ENCODE results near the gene PCDHGB1.
"Not testable (repeated sequence)": the region's sequence is repeated elsewhere in the genome, so short reads cannot be mapped to it uniquely, and the experiment has no call there.

The PCDHGB1 gene

GRCh38 chr5:141384471-141385267, 34.8 kb downstream of the PCDHGB1 start:
- no peak for DNase-seq

GRCh38 chr5:141387557-141388311, 37.8 kb downstream of the PCDHGB1 start, which contains the start of gene PCDHGB4:
TSS of gene PCDHGB4 (plus strand) at chr5:141387698. CDS start at chr5:141387885, 187 bp downstream.
- peak; percentile 24 for DNase-seq

- DNase-seq = no peak
These were observed 38.8 kb downstream of the PCDHGB1 start for GRCh38 chr5:141388661-141389060.

GRCh38 chr5:141389153-141390042, 39.5 kb downstream of the PCDHGB1 start:
- DNase-seq = no peak

- DNase-seq = no peak
These were observed 42.7 kb downstream of the PCDHGB1 start, which contains the start of gene PCDHGA8 for GRCh38 chr5:141392429-141393198. TSS of gene PCDHGA8 (plus strand) at chr5:141392633. CDS start at chr5:141392814, 181 bp downstream.

GRCh38 chr5:141393267-141393666, 43.4 kb downstream of the PCDHGB1 start:
- no peak for DNase-seq

GRCh38 chr5:141394401-141395187, 44.7 kb downstream of the PCDHGB1 start:
- not testable (repeated sequence) for DNase-seq

GRCh38 chr5:141397756-141398551, 48.1 kb downstream of the PCDHGB1 start, which contains the start of gene PCDHGB5:
TSS of gene PCDHGB5 (plus strand) at chr5:141397947. CDS start at chr5:141398128, 181 bp downstream.
- peak; percentile 34 for DNase-seq

GRCh38 chr5:141398608-141399007, 48.7 kb downstream of the PCDHGB1 start:
- DNase-seq = no peak

- no peak for DNase-seq
These were observed 49.8 kb downstream of the PCDHGB1 start for GRCh38 chr5:141399555-141400258.

Measured in hematopoietic multipotent progenitor cell treated with erythropoietin and hydrocortisone succinate and interleukin-3 and kit ligand, for 8 days (in vitro differentiated cells).